Measurements from ENCODE around the gene RFC4.

- TF ChIP-seq CTCF (IDR thresholded peaks at IDR 0.05): no peak
- TF ChIP-seq POLR2A (IDR thresholded peaks at IDR 0.05): no peak
Observed at GRCh38 chr3:186757214-186757613, 49.1 kb downstream of the RFC4 start.
